ENCODE measurements around the gene TMEM95. TPM values are rescaled to one million over a fixed set of nuclear protein-coding genes. Genes with fewer than 3 reads are reported as not detected.

Gene TMEM95
- total and polyA plus RNA-seq, 2 experiments from 2014 or later, result not detected

DNA sequence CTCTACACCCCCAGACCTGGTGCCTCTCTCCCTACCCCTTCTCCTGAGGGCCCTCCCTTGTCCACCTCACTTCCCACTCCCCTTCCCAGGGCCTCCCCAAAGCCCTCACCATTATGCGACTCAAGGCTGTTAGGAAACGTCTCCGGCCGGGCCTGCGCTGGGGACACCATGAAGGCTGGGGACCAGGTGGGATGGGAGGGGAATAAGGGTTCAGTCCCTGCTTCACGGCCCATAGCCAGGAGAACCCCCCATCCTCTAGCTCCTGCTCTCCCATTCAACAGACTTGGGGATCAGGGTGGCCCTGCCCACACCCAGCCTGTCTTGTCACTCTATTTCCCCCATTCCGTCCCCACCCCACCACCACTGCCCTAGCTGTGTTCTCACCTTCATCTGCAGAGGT is 27.9 kb upstream of the TMEM95 start:
- H3F3A ChIP-seq (replicated peaks; ENCODE audit: low read depth), result peaks cover 26% of the 10 kb centered on the region
- no peaks in the 10 kb centered on the region for H3K27me3 ChIP-seq (ENCODE audit: insufficient read depth)
- H3K4me2 ChIP-seq, result no peak overlapping the region
- no peak overlapping the region for H3K4me3 ChIP-seq
- TF ChIP-seq STAT1 (IDR thresholded peaks at IDR 0.05; ENCODE audit: unreplicated experiment) (no peak), ZNF331 (CRISPR knock-in tag; IDR thresholded peaks at IDR 0.05; ENCODE audit: low read depth) (no peak), ZNF114 (CRISPR knock-in tag; IDR thresholded peaks at IDR 0.05) (no peak), ETS1 (IDR thresholded peaks at IDR 0.05) (no peak), NANOG (IDR thresholded peaks at IDR 0.05; ENCODE audit: borderline replicate concordance) (no peak), CREB1 (CRISPR knock-in tag; IDR thresholded peaks at IDR 0.05; ENCODE audit: low read depth) (no peak), JUNB (IDR thresholded peaks at IDR 0.05; ENCODE audit: unreplicated experiment) (no peak), POLR2AphosphoS5 (IDR thresholded peaks at IDR 0.05; ENCODE audit: low read depth) (no peak), CTCF (conservative IDR thresholded peaks at IDR 0.05; ENCODE audit: low read depth in 2 of 2) (no peak), EZH2 (IDR thresholded peaks at IDR 0.05; ENCODE audit: low read depth, unreplicated experiment) (no peak), REST (IDR thresholded peaks at IDR 0.05; ENCODE audit: unreplicated experiment) (no peak), EZH2phosphoT487 (IDR thresholded peaks at IDR 0.05; ENCODE audit: unreplicated experiment) (no peak)
- TF ChIP-seq, protein P1, sequence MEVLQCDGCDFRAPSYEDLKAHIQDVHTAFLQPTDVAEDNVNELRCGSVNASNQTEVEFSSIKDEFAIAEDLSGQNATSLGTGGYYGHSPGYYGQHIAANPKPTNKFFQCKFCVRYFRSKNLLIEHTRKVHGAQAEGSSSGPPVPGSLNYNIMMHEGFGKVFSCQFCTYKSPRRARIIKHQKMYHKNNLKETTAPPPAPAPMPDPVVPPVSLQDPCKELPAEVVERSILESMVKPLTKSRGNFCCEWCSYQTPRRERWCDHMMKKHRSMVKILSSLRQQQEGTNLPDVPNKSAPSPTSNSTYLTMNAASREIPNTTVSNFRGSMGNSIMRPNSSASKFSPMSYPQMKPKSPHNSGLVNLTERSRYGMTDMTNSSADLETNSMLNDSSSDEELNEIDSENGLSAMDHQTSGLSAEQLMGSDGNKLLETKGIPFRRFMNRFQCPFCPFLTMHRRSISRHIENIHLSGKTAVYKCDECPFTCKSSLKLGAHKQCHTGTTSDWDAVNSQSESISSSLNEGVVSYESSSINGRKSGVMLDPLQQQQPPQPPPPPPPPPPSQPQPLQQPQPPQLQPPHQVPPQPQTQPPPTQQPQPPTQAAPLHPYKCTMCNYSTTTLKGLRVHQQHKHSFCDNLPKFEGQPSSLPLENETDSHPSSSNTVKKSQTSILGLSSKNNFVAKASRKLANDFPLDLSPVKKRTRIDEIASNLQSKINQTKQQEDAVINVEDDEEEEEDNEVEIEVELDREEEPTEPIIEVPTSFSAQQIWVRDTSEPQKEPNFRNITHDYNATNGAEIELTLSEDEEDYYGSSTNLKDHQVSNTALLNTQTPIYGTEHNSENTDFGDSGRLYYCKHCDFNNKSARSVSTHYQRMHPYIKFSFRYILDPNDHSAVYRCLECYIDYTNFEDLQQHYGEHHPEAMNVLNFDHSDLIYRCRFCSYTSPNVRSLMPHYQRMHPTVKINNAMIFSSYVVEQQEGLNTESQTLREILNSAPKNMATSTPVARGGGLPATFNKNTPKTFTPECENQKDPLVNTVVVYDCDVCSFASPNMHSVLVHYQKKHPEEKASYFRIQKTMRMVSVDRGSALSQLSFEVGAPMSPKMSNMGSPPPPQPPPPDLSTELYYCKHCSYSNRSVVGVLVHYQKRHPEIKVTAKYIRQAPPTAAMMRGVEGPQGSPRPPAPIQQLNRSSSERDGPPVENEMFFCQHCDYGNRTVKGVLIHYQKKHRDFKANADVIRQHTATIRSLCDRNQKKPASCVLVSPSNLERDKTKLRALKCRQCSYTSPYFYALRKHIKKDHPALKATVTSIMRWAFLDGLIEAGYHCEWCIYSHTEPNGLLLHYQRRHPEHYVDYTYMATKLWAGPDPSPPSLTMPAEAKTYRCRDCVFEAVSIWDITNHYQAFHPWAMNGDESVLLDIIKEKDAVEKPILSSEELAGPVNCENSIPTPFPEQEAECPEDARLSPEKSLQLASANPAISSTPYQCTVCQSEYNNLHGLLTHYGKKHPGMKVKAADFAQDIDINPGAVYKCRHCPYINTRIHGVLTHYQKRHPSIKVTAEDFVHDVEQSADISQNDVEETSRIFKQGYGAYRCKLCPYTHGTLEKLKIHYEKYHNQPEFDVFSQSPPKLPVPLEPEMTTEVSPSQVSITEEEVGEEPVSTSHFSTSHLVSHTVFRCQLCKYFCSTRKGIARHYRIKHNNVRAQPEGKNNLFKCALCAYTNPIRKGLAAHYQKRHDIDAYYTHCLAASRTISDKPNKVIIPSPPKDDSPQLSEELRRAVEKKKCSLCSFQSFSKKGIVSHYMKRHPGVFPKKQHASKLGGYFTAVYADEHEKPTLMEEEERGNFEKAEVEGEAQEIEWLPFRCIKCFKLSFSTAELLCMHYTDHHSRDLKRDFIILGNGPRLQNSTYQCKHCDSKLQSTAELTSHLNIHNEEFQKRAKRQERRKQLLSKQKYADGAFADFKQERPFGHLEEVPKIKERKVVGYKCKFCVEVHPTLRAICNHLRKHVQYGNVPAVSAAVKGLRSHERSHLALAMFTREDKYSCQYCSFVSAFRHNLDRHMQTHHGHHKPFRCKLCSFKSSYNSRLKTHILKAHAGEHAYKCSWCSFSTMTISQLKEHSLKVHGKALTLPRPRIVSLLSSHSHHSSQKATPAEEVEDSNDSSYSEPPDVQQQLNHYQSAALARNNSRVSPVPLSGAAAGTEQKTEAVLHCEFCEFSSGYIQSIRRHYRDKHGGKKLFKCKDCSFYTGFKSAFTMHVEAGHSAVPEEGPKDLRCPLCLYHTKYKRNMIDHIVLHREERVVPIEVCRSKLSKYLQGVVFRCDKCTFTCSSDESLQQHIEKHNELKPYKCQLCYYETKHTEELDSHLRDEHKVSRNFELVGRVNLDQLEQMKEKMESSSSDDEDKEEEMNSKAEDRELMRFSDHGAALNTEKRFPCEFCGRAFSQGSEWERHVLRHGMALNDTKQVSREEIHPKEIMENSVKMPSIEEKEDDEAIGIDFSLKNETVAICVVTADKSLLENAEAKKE (CRISPR knock-in tag; IDR thresholded peaks at IDR 0.05), result no peak
- H3K79me2 ChIP-seq (replicated peaks; ENCODE audit: insufficient read depth), result peaks cover 14% of the 10 kb centered on the region
- Mint-ChIP-seq H3K27me3 (ENCODE audit: insufficient read depth, low read depth, poor library complexity) (peaks cover 7% of the 10 kb centered on the region), H3K4me1 (peaks cover 14% of the 10 kb centered on the region), H3K27ac (no peak overlapping the region), H3K36me3 (ENCODE audit: low read depth) (peaks cover 40% of the 10 kb centered on the region), H3K4me3 (0 out of 3 replicates have a peak overlapping the region, but pooled peaks have one; percentile 24), H3K9me3 (no peaks in the 10 kb centered on the region)
- DNase-seq (ENCODE audit: low spot score), result no peak
- no peaks in the 10 kb centered on the region for H4K20me1 ChIP-seq (replicated peaks; ENCODE audit: insufficient read depth)
- no peak for ATAC-seq
- peaks cover 13% of the 10 kb centered on the region; the same call in 1 of the 2 replicates for H3K36me3 ChIP-seq (ENCODE audit: insufficient read depth)
- no peak overlapping the region for H3K27ac ChIP-seq (ENCODE audit: low read depth)
- no peak overlapping the region for H2AFZ ChIP-seq
- no peaks in the 10 kb centered on the region for H3K9me2 ChIP-seq (ENCODE audit: insufficient read depth)
- peaks cover 10% of the 10 kb centered on the region for H3K4me1 ChIP-seq (ENCODE audit: insufficient read depth)

Measured in GM23338 (cell line).